RPMI7951 (cell line): ENCODE data around the gene COA8. TPM values are rescaled to one million over a fixed set of nuclear protein-coding genes. Genes with fewer than 3 reads are reported as not detected.

Experiments used
- DNase-seq: peaks from one replicate; pipeline ENCODE4 v3.0.0-alpha.2; 2012; ENCODE audit warnings: low read depth
- total RNA-seq: library from RNA; depleted of rRNA; stranded (reverse); fragments of >200 nt; shearing (Covaris generic); gene quantifications from 2 replicates; pipeline ENCODE4 v1.2.3, GENCODE V29; 2014

COA8 gene
- total RNA-seq, 1 experiment from 2014 or later: 28.4 TPM

- no peak for DNase-seq
Observed at GRCh38 chr14:103536693-103537092, 26.1 kb upstream of the COA8 start.

- DNase-seq: no peak
Observed at GRCh38 chr14:103537175-103537990, 25.4 kb upstream of the COA8 start.

- no peak for DNase-seq
Observed at GRCh38 chr14:103538291-103539055, 24.3 kb upstream of the COA8 start.

- no peak for DNase-seq
Observed at GRCh38 chr14:103539056-103539825, 23.5 kb upstream of the COA8 start.

GRCh38 chr14:103540821-103541708 is 21.7 kb upstream of the COA8 start:
- no peak for DNase-seq

GRCh38 chr14:103541709-103542604 is 20.8 kb upstream of the COA8 start:
- DNase-seq: no peak

- DNase-seq: peak; percentile 57
Observed at GRCh38 chr14:103542605-103543088, 20.1 kb upstream of the COA8 start.

GRCh38 chr14:103543140-103543539 is 19.6 kb upstream of the COA8 start:
- no peak for DNase-seq

GRCh38 chr14:103543721-103544387 is 18.9 kb upstream of the COA8 start:
- DNase-seq: no peak

GRCh38 chr14:103544388-103545218 is 18.2 kb upstream of the COA8 start:
- no peak for DNase-seq

GRCh38 chr14:103545219-103545914 is 17.4 kb upstream of the COA8 start:
- DNase-seq: no peak

GRCh38 chr14:103545915-103546651 is 16.7 kb upstream of the COA8 start:
- no peak for DNase-seq

GRCh38 chr14:103546652-103547454 is 15.9 kb upstream of the COA8 start:
- peak; percentile 21 for DNase-seq

GRCh38 chr14:103547455-103547940 is 15.3 kb upstream of the COA8 start:
- no peak for DNase-seq

GRCh38 chr14:103547941-103548462 is 14.8 kb upstream of the COA8 start:
- DNase-seq: no peak
